DMS53 (cell line): ENCODE results near the gene ARVCF.
A peak's percentile ranks its signal among the peaks of the same experiment; 100 is the strongest.
"Not testable (repeated sequence)": the region's sequence is repeated elsewhere in the genome, so short reads cannot be mapped to it uniquely, and the experiment has no call there.

Experiments used
- DNase-seq: peaks from one replicate; lab custom pipeline; 2025; lab: John Stamatoyannopoulos, UW

The ARVCF gene

DNA sequence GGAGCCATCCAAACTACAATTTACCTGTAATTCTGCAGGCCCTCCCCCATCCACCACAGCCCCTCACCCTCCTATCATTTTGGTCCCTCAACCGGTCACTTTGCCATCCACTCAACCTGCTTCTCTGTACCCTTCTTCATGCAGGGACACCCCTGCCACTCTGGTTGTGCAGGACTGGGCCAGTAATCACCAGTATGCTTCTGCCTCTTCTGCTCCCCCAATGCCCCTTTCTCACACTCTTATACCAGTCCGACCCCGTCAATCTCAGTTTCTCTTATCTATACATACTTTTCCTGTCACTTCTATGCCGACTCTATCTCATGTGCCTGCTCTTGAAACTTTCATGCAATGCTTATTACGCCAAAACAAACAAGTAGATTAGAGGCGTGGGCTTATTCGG is 80.1 kb downstream of the ARVCF start:
- no peak for DNase-seq

GRCh38 chr22:19935123-19935718 is 81.4 kb downstream of the ARVCF start:
- DNase-seq: not testable (repeated sequence)

DNA sequence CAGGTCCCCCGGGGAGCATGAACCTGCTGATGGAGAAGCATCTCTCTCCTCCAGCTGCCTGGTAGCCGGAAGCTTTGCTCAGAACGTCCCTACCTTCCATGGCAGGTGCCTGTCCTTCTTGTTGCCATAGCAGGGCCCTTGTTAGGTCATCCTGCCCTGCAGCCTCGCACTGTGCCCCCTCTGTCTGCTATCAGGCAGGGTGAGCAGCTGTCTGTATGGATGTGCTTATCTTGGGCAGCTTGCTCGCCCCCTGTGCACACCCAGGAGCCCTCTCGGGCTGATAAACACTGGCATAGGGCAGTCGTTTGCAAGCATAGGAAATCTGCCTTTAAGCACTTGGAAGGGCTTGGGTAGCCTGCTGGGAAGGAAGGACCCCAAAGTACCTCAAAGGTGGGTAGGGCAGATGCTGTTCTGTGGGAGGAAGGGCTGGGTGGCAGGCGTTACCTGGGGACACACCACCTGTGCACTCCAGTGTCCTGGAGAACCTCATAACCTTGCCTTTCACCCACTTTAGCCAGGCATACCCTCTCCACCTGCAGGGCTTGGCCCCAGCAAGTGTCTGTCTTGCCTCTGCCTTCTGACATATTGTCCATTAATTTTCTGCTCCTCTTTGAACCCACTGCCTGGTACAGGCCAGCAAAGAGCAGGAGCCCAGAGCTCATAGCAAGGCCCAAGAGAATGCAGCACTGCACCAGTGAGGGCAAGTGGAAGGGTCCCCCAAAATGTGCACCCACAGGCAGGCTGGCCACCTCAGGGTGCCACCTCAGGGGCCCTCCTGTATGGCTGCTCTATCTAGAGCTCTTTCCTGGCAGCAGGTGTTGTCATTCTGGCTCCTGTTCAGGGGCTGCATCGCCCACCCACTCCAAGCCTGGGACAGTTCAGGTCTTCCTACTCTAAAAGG is 83.0 kb downstream of the ARVCF start:
- peak; percentile 57 for DNase-seq

GRCh38 chr22:19932367-19933206 is 84.0 kb downstream of the ARVCF start:
- peak; percentile 41 for DNase-seq

- no peak for DNase-seq
Observed at GRCh38 chr22:19931514-19931913, 85.1 kb downstream of the ARVCF start.

- no peak for DNase-seq
Observed at GRCh38 chr22:19930551-19931486, 85.8 kb downstream of the ARVCF start.

DNA sequence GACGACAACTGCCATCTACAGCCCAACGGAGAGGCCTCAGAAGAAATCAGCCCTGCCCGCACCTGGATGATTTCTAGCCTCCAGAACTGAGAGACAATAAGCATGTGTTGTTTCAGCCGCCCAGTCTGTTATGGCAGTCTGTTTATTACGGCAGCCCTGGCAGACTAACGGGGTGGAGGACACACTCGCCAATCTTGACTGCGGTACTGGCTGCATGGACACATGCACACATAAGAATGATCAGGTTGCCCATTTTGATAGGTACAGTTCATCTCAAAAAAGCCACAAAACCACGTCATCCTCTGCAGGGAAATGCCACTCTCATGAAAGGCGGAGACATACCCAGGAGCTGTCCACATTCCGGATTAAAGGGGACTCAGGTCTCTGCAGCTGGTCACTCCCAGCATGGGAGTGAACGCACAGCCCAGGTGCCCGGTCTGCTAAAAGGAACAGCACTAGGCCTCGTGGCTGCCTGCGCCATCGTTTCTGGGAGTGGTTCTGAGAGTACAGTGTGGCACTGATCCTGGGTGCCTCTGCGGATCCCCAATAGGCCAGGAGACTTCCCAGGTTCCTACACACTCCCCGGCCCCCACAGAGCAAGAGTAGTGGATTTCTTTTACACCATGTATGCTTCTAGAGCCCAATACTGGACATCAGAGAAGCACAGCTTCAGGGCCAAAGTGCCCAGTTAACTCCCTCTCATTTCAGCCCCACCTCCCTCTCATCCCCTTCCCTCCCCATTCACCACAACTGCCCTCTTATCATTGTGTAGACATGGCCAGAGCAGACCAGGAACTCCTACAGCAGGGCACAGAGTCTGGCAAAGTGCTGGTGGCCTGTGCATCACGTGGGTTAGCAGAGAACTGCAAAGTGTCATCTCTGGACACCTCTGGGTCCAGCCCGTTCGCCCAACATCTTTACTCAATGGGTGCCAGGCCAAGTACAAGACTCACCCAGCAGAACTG is 86.8 kb downstream of the ARVCF start:
- DNase-seq: no peak

- DNase-seq: no peak
Observed at GRCh38 chr22:19928207-19928606, 88.4 kb downstream of the ARVCF start.

DNA sequence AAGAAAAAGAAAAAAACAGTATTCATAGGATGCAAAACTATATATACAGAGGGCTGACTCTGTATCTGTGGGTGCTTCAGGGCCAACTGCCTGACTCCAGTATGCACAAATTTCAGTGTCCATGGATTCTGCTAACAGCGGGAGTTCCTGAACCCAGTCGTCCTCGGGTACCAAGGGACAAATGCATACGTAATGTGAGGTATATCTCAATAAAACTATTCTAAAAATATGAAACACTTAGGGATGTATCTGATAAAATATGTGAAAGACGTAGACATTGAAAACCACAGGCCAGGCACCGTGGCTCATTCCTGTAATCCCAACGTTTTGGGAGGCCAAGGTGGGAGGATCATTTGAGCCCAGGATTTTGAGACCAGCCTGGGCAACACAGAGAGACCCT is 88.9 kb downstream of the ARVCF start:
- DNase-seq: no peak

DNA sequence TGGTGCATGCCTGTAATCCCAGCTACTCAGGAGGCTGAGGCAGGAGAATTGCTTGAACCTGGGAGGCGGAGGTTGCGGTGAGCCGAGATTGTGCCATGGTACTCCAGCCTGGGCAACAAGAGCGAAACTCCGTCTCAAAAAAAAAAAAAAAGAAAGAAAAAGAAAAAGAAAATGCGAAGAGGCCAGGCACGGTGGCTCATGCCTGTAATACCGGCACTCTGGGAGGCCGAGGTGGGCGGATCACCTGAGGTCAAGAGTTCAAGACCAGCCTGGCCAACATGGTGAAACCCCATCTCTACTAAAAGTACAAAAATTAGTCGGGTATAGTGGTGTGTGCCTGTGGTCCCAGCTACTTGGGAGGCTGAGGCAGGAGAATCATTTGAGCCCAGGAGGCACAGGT is 90.6 kb downstream of the ARVCF start:
- DNase-seq: not testable (repeated sequence)

DNA sequence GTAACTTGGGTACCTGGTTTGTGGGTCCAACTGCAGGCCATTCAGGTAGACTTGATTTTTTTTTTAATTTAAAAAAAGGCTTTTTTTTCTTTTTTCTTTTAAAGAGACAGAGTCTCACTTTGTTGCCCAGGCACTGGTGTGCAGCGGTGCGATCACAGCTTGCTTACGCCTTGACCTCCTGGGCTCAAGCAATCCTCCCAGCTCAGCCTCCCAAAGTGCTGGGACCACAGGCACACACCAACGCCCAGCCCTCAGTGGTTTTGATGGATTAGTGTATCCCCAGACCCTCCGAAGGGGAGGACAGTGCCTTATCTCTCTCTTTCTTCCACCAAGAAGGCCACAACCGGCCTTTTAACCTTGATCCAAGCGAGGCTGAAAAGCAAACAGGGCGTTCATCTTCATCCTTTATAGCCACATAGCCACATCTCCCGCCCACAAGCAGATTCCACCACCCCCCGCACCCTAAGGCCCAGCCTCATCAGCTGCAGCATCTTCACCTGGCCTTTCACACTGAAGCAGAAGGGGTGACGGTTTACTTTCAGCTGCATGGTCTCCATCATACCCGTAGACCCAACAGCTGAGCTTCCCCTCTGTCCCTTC is 92.6 kb downstream of the ARVCF start:
- DNase-seq: no peak

- no peak for DNase-seq
Observed at GRCh38 chr22:19921544-19922081, 95.0 kb downstream of the ARVCF start.
